ENCODE results near the gene NELFB. TPM values are rescaled to one million over a fixed set of nuclear protein-coding genes. Genes with fewer than 3 reads are reported as not detected.

The NELFB gene
- total and polyA plus RNA-seq, 9 of the 15 experiments (the other 6 are each of a cell fraction or from before 2014, with no cell fraction given): 0.24 to 84.0 (median 29.7) TPM

DNA sequence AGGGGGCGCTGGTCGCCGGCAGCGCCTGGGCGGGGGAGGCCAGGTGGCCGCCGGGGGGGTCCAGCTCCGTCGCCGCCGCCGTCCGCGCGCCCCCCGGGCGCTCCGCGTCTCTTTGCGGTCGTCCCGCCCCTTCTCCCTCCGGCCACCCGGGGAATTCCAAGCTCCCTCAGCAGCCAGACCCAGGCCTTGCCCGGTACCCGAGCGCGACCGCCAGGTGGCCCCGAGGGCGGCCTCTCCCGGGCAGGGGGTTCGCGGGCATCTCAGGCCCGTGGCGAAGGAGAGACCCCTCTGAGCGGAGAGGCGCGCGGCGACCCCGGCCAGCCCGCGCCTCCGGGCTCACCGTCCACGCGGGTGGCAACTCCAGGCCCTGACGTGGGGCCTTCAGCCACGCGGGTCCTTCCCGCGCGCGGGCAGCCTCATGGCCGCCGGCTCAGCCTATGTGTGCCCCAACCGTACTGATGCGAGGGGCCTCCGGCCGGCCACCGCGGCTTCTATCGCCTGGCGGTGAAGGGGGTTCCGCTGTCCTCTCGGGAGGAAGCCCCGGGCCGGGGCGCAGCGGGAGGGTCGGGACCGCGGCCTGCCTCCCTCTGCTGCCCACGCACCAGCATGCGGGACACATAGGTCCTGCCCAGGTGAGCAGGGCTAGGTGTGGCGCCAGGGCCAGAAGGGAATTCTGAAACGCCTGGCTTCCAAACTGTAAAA is 47.5 kb downstream of the NELFB start (continued):
- no peak for TF ChIP-seq SMARCC2 (IDR thresholded peaks at IDR 0.05; ENCODE audit: low read depth)
- no peak for TF ChIP-seq FOXJ2 (tag; IDR thresholded peaks at IDR 0.05)
- TF ChIP-seq PPARD (CRISPR knock-in tag; IDR thresholded peaks at IDR 0.05): no peak
- no peak for TF ChIP-seq ZNF436 (CRISPR knock-in tag; IDR thresholded peaks at IDR 0.05)
- no peak for TF ChIP-seq BCL6 (CRISPR knock-in tag; IDR thresholded peaks at IDR 0.05)
- no peak for TF ChIP-seq HNRNPH1 (optimal IDR thresholded peaks at IDR 0.05; ENCODE audit: low read depth, low read length)
- TF ChIP-seq MEF2D (tag; conservative IDR thresholded peaks at IDR 0.05; ENCODE audit: low read depth): no peak
- TF ChIP-seq, protein P1, sequence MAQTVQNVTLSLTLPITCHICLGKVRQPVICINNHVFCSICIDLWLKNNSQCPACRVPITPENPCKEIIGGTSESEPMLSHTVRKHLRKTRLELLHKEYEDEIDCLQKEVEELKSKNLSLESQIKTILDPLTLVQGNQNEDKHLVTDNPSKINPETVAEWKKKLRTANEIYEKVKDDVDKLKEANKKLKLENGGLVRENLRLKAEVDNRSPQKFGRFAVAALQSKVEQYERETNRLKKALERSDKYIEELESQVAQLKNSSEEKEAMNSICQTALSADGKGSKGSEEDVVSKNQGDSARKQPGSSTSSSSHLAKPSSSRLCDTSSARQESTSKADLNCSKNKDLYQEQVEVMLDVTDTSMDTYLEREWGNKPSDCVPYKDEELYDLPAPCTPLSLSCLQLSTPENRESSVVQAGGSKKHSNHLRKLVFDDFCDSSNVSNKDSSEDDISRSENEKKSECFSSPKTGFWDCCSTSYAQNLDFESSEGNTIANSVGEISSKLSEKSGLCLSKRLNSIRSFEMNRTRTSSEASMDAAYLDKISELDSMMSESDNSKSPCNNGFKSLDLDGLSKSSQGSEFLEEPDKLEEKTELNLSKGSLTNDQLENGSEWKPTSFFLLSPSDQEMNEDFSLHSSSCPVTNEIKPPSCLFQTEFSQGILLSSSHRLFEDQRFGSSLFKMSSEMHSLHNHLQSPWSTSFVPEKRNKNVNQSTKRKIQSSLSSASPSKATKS (CRISPR knock-in tag; IDR thresholded peaks at IDR 0.05): no peak
- TF ChIP-seq NELFE (IDR thresholded peaks at IDR 0.05; ENCODE audit: insufficient read depth, insufficient read length): no peak
- TF ChIP-seq, protein P2, sequence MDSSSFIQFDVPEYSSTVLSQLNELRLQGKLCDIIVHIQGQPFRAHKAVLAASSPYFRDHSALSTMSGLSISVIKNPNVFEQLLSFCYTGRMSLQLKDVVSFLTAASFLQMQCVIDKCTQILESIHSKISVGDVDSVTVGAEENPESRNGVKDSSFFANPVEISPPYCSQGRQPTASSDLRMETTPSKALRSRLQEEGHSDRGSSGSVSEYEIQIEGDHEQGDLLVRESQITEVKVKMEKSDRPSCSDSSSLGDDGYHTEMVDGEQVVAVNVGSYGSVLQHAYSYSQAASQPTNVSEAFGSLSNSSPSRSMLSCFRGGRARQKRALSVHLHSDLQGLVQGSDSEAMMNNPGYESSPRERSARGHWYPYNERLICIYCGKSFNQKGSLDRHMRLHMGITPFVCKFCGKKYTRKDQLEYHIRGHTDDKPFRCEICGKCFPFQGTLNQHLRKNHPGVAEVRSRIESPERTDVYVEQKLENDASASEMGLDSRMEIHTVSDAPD (CRISPR knock-in tag; IDR thresholded peaks at IDR 0.05): no peak
- TF ChIP-seq ZNF644 (tag; IDR thresholded peaks at IDR 0.05; ENCODE audit: low read depth): no peak
- 0 out of 2 replicates have a peak, but pooled peaks have one; percentile 30 for TF ChIP-seq ZNF143 (CRISPR knock-in tag; IDR thresholded peaks at IDR 0.05)
- TF ChIP-seq NFE2 (IDR thresholded peaks at IDR 0.05; ENCODE audit: low read depth): no peak
- TF ChIP-seq, protein P3, sequence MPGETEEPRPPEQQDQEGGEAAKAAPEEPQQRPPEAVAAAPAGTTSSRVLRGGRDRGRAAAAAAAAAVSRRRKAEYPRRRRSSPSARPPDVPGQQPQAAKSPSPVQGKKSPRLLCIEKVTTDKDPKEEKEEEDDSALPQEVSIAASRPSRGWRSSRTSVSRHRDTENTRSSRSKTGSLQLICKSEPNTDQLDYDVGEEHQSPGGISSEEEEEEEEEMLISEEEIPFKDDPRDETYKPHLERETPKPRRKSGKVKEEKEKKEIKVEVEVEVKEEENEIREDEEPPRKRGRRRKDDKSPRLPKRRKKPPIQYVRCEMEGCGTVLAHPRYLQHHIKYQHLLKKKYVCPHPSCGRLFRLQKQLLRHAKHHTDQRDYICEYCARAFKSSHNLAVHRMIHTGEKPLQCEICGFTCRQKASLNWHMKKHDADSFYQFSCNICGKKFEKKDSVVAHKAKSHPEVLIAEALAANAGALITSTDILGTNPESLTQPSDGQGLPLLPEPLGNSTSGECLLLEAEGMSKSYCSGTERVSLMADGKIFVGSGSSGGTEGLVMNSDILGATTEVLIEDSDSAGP (CRISPR knock-in tag; IDR thresholded peaks at IDR 0.05): no peak
- TF ChIP-seq SMARCE1 (IDR thresholded peaks at IDR 0.05): no peak
- TF ChIP-seq, protein P4, sequence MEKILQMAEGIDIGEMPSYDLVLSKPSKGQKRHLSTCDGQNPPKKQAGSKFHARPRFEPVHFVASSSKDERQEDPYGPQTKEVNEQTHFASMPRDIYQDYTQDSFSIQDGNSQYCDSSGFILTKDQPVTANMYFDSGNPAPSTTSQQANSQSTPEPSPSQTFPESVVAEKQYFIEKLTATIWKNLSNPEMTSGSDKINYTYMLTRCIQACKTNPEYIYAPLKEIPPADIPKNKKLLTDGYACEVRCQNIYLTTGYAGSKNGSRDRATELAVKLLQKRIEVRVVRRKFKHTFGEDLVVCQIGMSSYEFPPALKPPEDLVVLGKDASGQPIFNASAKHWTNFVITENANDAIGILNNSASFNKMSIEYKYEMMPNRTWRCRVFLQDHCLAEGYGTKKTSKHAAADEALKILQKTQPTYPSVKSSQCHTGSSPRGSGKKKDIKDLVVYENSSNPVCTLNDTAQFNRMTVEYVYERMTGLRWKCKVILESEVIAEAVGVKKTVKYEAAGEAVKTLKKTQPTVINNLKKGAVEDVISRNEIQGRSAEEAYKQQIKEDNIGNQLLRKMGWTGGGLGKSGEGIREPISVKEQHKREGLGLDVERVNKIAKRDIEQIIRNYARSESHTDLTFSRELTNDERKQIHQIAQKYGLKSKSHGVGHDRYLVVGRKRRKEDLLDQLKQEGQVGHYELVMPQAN (IDR thresholded peaks at IDR 0.05; ENCODE audit: borderline replicate concordance): peak; percentile 23; the same call in 1 of the 2 replicates
- TF ChIP-seq, protein P5, sequence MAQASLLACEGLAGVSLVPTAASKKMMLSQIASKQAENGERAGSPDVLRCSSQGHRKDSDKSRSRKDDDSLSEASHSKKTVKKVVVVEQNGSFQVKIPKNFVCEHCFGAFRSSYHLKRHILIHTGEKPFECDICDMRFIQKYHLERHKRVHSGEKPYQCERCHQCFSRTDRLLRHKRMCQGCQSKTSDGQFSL (CRISPR knock-in tag; IDR thresholded peaks at IDR 0.05): peak; percentile 69
- TF ChIP-seq, protein P5 (tag; IDR thresholded peaks at IDR 0.05): no peak
- peak; percentile 81; the same call in 1 of the 2 replicates for TF ChIP-seq ZC3H4 (CRISPR knock-in tag; IDR thresholded peaks at IDR 0.05; ENCODE audit: borderline replicate concordance)
- no peak for TF ChIP-seq ZNF583 (CRISPR knock-in tag; IDR thresholded peaks at IDR 0.05)
- TF ChIP-seq ZNF561 (CRISPR knock-in tag; conservative IDR thresholded peaks at IDR 0.05): no peak
